Measurements from ENCODE around the gene CDK11A.

DNA sequence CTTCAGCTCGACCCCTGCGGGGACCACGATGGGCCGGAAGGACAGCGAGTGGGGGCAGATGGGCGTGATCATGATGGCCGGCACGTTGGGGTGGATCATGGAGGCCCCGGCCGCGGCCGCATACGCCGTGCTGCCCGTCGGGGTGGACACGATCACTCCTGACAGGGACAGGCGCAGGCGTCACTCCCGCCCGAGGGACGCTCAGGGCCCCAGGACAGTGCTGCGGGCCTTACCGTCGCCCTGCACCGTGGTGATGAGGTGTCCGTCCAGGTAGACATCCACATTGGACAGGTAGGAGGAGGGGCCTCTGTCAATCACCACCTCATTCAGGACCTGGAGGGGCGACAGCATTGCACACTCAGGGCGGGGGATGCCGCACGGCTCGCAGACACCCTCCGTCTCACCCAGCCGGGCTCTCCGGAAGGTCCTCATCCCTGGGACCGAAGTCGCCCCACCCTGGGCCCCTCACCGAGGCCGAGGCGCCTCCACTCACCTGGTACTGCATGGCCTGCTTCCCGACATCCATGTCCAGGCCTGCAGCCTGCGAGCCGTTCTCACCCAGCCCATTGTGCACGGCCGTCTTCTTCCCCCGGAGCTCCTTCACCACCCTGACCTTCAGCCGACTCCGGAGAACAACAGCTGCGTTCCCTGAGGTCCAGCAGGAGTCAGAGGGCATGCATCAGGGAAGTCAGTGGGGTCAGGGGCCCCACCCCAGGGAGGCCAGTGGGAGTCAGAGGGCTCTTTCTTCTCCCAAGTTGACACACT, 30.1 kb upstream of the CDK11A start:
- no peak for TF ChIP-seq POLR2A (IDR thresholded peaks at IDR 0.05)
- TF ChIP-seq, protein P1, sequence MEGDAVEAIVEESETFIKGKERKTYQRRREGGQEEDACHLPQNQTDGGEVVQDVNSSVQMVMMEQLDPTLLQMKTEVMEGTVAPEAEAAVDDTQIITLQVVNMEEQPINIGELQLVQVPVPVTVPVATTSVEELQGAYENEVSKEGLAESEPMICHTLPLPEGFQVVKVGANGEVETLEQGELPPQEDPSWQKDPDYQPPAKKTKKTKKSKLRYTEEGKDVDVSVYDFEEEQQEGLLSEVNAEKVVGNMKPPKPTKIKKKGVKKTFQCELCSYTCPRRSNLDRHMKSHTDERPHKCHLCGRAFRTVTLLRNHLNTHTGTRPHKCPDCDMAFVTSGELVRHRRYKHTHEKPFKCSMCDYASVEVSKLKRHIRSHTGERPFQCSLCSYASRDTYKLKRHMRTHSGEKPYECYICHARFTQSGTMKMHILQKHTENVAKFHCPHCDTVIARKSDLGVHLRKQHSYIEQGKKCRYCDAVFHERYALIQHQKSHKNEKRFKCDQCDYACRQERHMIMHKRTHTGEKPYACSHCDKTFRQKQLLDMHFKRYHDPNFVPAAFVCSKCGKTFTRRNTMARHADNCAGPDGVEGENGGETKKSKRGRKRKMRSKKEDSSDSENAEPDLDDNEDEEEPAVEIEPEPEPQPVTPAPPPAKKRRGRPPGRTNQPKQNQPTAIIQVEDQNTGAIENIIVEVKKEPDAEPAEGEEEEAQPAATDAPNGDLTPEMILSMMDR (IDR thresholded peaks at IDR 0.05): no peak

Data from heart left ventricle (tissue), 13 donors.